K562 (cell line): ENCODE measurements around the gene ROR2. TPM values are rescaled to one million over a fixed set of nuclear protein-coding genes. Genes with fewer than 3 reads are reported as not detected.

Source experiments
- ATAC-seq: fragments of 200-7000 bp; cut with Tn5 transposase; 3 replicates; pipeline ENCODE4 v1.9.1; 2020; ENCODE audit warnings: moderate library complexity
- BruUV-seq: library from RNA; stranded (reverse); fragments of 400-500 nt; replicated peaks from 2 replicates; lab custom pipeline; 2021; lab: Mats Ljungman, UMichigan
- CTCF ChIA-PET: fragments of 300-600 bp; formaldehyde crosslinking; extraction: SDS; loops from one replicate; lab custom pipeline; 2021; ENCODE audit warnings: low intra/inter-chr PET ratio; lab: Yijun Ruan, JAX
- POLR2A ChIA-PET: fragments of 300-600, 350-650 bp; sonication (Branson Sonifier 250); formaldehyde crosslinking; extraction: SDS; loops from one replicate; lab custom pipeline; 2021; ENCODE audit warnings: antibody characterized with exemption, inconsistent platforms; lab: Yijun Ruan, JAX
- DNase-seq, 4 experiments: peaks; one replicate each; pipeline versions ENCODE4 v3.0.0 to v3.0.0-alpha.2; 2011 to 2018; ENCODE audit warnings: low spot score in 3 of 4, mixed read lengths in 3 of 4; ENCODE audit errors: extremely low read depth in 1 of 4
- FAIRE-seq: peaks from 2 replicates; lab custom pipeline; 2011; peaks lifted over from hg19 to GRCh38; lab: Jason Lieb, UNC
- H2AFZ ChIP-seq: 2 replicates; pipeline ENCODE4 v1.6.0; 2011; ENCODE audit warnings: low read depth, low read length, control low read depth, inconsistent platforms
- H3K27ac ChIP-seq: fragments of 200-600 bp; 3 replicates; pipeline ENCODE4 v1.8.0; 2011; ENCODE audit warnings: low read depth, mild to moderate bottlenecking, control low read depth, inconsistent platforms, low read length, moderate library complexity, mixed read lengths; ENCODE audit errors: extremely low read depth
- H3K27me3 ChIP-seq, 2 experiments: fragments of 300-600 bp in 1 of 2; 2 replicates in 1 of 2; 3 replicates in 1 of 2; pipeline versions ENCODE4 v1.6.0 to v1.8.0; 2011; ENCODE audit warnings: inconsistent platforms in 2 of 2, low read length in 2 of 2, mild to moderate bottlenecking in 1 of 2, mixed read lengths in 1 of 2, moderate library complexity in 1 of 2; ENCODE audit not compliant: control insufficient read depth in 2 of 2, insufficient read depth in 2 of 2
- H3K36me3 ChIP-seq: fragments of 300-600 bp; 3 replicates; pipeline ENCODE4 v1.8.0; 2011; ENCODE audit warnings: mild to moderate bottlenecking, low read length, inconsistent platforms; ENCODE audit not compliant: control insufficient read depth, insufficient read depth
- H3K4me1 ChIP-seq, 2 experiments: fragments of 200-600 bp in 1 of 2; replicated peaks in 1 of 2; 2 replicates in 1 of 2; 3 replicates in 1 of 2; pipeline versions ENCODE4 v1.5.1 to v1.8.0; 2011; ENCODE audit warnings: inconsistent platforms in 2 of 2, low read length in 2 of 2, mild to moderate bottlenecking in 1 of 2, mixed read lengths in 1 of 2, moderate library complexity in 1 of 2; ENCODE audit not compliant: control insufficient read depth in 2 of 2, insufficient read depth in 2 of 2
- H3K4me2 ChIP-seq: 2 replicates; pipeline ENCODE4 v1.6.1; 2011; ENCODE audit warnings: low read length, control low read depth, inconsistent platforms, mixed read lengths; ENCODE audit not compliant: insufficient read depth
- H3K4me3 ChIP-seq: fragments of 200-600 bp; sonication (generic), shearing (Covaris generic); 2 replicates; pipeline ENCODE4 v1.5.1; 2016; ENCODE audit warnings: control low read depth, inconsistent platforms
- H3K79me2 ChIP-seq: fragments of 200-600 bp; 3 replicates; pipeline ENCODE4 v1.8.0; 2011; ENCODE audit warnings: low read length, inconsistent platforms; ENCODE audit not compliant: control insufficient read depth, insufficient read depth
- H3K9ac ChIP-seq, 2 experiments: 2 replicates each; pipeline versions ENCODE4 v1.6.0 to v1.6.1; 2011; ENCODE audit warnings: low read depth in 2 of 2, low read length in 2 of 2, control low read depth in 1 of 2, inconsistent platforms in 1 of 2, mild to moderate bottlenecking in 1 of 2, mixed read lengths in 1 of 2; ENCODE audit not compliant: insufficient read depth in 1 of 2
- H3K9me1 ChIP-seq: one replicate; pipeline ENCODE4 v1.6.0; 2011; ENCODE audit warnings: inconsistent platforms, mild to moderate bottlenecking, low read length, moderate library complexity; ENCODE audit not compliant: control insufficient read depth, insufficient read depth
- H3K9me3 ChIP-seq: replicated peaks from 2 replicates; pipeline ENCODE4 v1.5.1; 2011; ENCODE audit warnings: low read depth, low read length, inconsistent platforms; ENCODE audit not compliant: control insufficient read depth, insufficient read depth
- H4K20me1 ChIP-seq: replicated peaks from 2 replicates; pipeline ENCODE4 v1.6.1; 2011; ENCODE audit warnings: low read length, inconsistent platforms, mixed read lengths; ENCODE audit not compliant: control insufficient read depth, insufficient read depth
- RFX1 ChIP-seq: fragments of 450-650 bp; IDR thresholded peaks from 2 replicates; pipeline ENCODE4 v1.6.1; 2016; ENCODE audit warnings: mild to moderate bottlenecking, moderate library complexity
- WGBS: fragments of 100-300 bp; shearing (Covaris generic); methylation state at CpG from one replicate; pipeline ENCODE4 v1.1.6; 2016; ENCODE audit warnings: low coverage, mixed read lengths; ENCODE audit not compliant: insufficient coverage; ENCODE audit errors: missing lambda C conversion rate; 5-methylcytosine and 5-hydroxymethylcytosine counted together
- in situ Hi-C: fragments of 300-500 bp; cut with MboI; formaldehyde crosslinking; loops from 4 replicates; pipeline ENCODE4 v1.15.0; 2018; ENCODE audit warnings: inconsistent platforms, mixed read lengths
- intact Hi-C: fragments of 100-400 bp; cut with micrococcal nuclease; formaldehyde crosslinking; loops from 2 replicates; pipeline ENCODE4 v1.14.2; 2022
- polyA plus RNA-seq, 8 experiments: library from polyadenylated mRNA; depleted of rRNA in 4 of 8; stranded (reverse) in 5 of 8; unstranded in 3 of 8; fragments of >200 nt; fragmentation: Nextera tagmentation in 2 of 8; fragmentation: Illumina TruSeq in 1 of 8; extraction: Ambion mirVana in 2 of 8; extraction: Trizol in 1 of 8; gene quantifications; 2 replicates each; pipeline versions ENCODE4 v1.2.1 to v1.2.3, GENCODE V29; 2011 to 2014; ENCODE audit warnings: inconsistent platforms in 1 of 8, missing spikeins in 1 of 8
- total RNA-seq, 7 experiments: library from RNA; depleted of rRNA in 6 of 7; stranded (reverse); fragments of >200 nt in 6 of 7; fragmentation: Illumina TruSeq in 2 of 7; extraction: Trizol in 2 of 7; gene quantifications; 2 replicates each; pipeline versions ENCODE4 v1.2.1 to v1.2.3, GENCODE V29; 2011 to 2021; ENCODE audit warnings: low replicate concordance in 1 of 7
- TF ChIP-seq, protein P1 (sequence below): fragments of 450-650 bp; IDR thresholded peaks from 2 replicates; pipeline ENCODE4 v1.6.1; 2017; ENCODE audit warnings: antibody characterized with exemption, mild to moderate bottlenecking

Gene ROR2
- total and polyA plus RNA-seq, 9 of the 15 experiments (the other 6 are each of a cell fraction or from before 2014, with no cell fraction given): 5.6 to 33.8 (median 15.3) TPM

DNA sequence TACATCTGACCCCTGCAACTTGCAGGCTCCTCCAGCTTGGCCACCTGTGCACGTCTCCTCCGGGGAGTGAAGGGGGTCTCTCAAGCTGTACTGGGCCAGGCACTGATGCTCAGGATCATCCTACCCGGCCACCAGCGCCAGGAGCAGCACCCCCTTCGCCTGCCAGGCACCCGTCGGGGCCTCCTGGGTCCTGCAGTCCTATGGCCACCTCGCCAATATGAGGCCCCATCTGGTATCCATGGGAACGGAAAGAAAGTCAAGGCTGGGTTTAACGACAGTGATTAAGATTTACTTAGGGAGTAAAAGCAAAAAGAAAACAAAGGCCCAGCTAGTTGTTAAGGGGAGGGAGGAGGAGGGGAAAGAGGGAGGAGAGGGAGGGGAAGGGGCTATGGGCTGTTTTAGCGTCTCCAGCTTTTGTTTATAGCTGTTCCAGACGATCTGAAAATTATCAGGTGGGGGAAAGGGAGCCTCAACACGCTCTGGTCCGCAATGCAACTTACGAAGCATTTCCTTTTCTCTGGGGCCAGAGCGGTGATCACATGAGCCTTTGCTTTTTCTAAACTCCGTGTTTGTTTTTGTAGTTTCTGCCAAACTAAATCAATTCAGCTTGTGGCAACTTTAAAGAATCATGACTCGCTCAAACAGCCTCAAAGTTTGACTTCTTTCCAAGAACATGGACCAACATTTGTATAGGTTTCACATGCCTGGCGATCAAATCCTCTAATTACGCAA is 132.4 kb downstream of the ROR2 start:
- Histone ChIP-seq H3K9ac (no peak overlapping the region), H3K27ac (no peak overlapping the region), H3K9me3 (no peaks in the 10 kb centered on the region), H3K36me3 (peaks cover 4% of the 10 kb centered on the region; the same call in 1 of the 3 replicates), H4K20me1 (no peaks in the 10 kb centered on the region; the same call in 1 of the 2 replicates), H3K4me1 (peaks cover 23 to 25% of the 10 kb centered on the region in 2 experiments), H3K4me3 (no peak overlapping the region), H3K79me2 (peaks cover 68% of the 10 kb centered on the region), H3K9me1 (peaks cover 8% of the 10 kb centered on the region), H3K4me2 (no peak overlapping the region), H2AFZ (no peak overlapping the region)
- ChIA-PET POLR2A (no interaction called here), CTCF (no interaction called here)
- 66% methylated on average over 19 of the region's 20 CpGs for WGBS
- BruUV-seq: no TSS peak
- intact Hi-C loops: no loop called here
- ATAC-seq (no peak), FAIRE-seq (peak; percentile 42), DNase-seq (no peak)
- in situ Hi-C loops: no loop called here
- TF ChIP-seq, protein P1, sequence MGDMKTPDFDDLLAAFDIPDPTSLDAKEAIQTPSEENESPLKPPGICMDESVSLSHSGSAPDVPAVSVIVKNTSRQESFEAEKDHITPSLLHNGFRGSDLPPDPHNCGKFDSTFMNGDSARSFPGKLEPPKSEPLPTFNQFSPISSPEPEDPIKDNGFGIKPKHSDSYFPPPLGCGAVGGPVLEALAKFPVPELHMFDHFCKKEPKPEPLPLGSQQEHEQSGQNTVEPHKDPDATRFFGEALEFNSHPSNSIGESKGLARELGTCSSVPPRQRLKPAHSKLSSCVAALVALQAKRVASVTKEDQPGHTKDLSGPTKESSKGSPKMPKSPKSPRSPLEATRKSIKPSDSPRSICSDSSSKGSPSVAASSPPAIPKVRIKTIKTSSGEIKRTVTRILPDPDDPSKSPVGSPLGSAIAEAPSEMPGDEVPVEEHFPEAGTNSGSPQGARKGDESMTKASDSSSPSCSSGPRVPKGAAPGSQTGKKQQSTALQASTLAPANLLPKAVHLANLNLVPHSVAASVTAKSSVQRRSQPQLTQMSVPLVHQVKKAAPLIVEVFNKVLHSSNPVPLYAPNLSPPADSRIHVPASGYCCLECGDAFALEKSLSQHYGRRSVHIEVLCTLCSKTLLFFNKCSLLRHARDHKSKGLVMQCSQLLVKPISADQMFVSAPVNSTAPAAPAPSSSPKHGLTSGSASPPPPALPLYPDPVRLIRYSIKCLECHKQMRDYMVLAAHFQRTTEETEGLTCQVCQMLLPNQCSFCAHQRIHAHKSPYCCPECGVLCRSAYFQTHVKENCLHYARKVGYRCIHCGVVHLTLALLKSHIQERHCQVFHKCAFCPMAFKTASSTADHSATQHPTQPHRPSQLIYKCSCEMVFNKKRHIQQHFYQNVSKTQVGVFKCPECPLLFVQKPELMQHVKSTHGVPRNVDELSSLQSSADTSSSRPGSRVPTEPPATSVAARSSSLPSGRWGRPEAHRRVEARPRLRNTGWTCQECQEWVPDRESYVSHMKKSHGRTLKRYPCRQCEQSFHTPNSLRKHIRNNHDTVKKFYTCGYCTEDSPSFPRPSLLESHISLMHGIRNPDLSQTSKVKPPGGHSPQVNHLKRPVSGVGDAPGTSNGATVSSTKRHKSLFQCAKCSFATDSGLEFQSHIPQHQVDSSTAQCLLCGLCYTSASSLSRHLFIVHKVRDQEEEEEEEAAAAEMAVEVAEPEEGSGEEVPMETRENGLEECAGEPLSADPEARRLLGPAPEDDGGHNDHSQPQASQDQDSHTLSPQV: no peak
- peak; percentile 65 for TF ChIP-seq RFX1
- TF ChIP-seq, all 486 proteins: peak for 1
- H3K27me3 ChIP-seq: no peaks in the 10 kb centered on the region
